Inflammatory macrophage treated with lipopolysaccharide for 1 hour (primary cell): ENCODE results near the gene USP9X.
A peak's percentile ranks its signal among the peaks of the same experiment; 100 is the strongest.
"Not testable (repeated sequence)": the region's sequence is repeated elsewhere in the genome, so short reads cannot be mapped to it uniquely, and the experiment has no call there.

Experiments
- DNase-seq, 2 donors: peaks; one replicate each; pipeline ENCODE4 v3.0.0-alpha.2; 2020 to 2022

Gene USP9X

GRCh38 chrX:41224605-41225004 lies 139.4 kb downstream of the USP9X start:
- no peak for DNase-seq

GRCh38 chrX:41233988-41234387 lies 148.7 kb downstream of the USP9X start:
- DNase-seq: peak; percentile 26 to 40

DNA sequence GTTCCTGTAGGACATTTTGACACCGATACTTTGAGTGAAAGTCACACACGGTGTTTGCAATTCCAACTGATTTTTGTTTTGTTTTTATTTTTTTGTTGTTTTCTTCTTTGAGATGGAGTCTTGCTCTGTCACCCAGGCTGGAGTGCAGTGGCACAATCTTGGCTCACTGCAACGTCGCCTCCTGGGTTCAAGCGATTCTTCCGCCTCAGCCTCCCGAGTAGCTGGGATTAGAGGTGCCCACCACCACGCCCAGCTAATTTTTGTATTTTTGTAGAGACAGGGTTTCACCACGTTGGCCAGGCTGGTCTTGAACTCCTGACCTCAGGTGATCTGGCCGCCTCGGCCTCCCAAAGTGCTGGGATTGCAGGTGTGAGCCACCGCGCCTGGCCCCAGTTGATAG lies 149.2 kb downstream of the USP9X start:
- not testable (repeated sequence) for DNase-seq

GRCh38 chrX:41234962-41235361 lies 149.7 kb downstream of the USP9X start:
- DNase-seq: no peak

- peak; percentile 16 to 58 for DNase-seq
Observed at GRCh38 chrX:41236629-41237028, 151.4 kb downstream of the USP9X start.

DNA sequence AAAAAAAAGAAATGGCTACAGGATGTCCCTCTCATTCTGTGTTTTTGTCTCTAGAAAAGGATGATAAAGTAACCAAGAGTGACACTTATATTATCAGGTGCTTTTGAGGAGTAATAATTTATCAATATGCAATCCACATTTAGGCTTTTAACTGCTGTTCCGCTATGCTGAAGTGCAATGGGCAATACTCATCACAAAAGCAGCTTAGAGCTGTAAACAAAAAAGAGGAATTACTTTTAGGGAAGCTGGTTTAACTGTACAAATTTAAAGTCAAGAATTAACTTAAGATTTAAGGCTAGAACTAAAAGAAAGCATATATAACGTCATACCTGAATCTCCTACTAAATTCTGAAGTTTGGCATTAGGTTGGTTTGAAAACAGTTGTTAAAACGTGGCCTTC lies 155.3 kb downstream of the USP9X start:
- peak; percentile 46 to 49 for DNase-seq

GRCh38 chrX:41241962-41242361 lies 156.7 kb downstream of the USP9X start:
- DNase-seq: no peak

DNA sequence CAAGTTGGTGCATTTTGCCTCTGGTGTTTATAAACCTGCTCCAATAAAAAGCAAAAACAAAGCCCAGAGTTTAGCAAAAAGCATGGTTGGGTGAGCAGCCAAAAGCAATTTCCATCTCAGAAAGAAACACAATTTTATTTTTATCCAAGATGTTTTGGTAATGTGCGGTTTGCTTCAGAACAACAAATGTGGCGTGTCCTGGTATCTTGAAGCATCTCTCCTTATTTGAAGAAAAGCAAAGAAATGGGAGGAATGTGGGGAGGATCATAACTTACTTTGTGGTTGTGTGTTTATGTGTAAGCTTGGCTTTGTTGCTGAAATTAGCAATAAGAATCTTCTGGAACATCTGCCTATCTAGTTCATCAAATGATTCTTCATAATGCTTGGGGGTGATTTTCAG lies 160.4 kb downstream of the USP9X start:
- no peak for DNase-seq

- no peak for DNase-seq
Observed at GRCh38 chrX:41250867-41251266, 165.6 kb downstream of the USP9X start.

DNA sequence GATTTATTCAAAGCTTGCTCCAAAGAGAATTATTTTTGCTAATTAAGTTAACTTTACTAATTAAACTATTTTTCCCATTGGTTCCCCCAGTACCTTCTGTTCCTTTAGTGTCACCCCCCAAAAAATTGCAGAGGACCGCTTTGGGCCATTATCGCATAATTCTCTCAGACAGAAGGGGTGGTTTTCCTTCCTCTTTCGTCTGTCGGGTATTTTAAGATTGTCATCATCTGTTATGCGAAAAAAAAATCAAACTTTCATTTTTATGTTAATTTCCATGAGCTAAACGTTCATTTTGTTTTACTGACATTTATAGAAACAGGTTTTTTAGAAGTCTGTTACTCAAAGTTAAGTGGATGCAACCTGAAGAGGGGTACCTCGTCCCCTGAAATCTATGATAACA lies 172.6 kb downstream of the USP9X start:
- DNase-seq: no peak

GRCh38 chrX:41258226-41258625 lies 173.0 kb downstream of the USP9X start:
- DNase-seq: no peak

DNA sequence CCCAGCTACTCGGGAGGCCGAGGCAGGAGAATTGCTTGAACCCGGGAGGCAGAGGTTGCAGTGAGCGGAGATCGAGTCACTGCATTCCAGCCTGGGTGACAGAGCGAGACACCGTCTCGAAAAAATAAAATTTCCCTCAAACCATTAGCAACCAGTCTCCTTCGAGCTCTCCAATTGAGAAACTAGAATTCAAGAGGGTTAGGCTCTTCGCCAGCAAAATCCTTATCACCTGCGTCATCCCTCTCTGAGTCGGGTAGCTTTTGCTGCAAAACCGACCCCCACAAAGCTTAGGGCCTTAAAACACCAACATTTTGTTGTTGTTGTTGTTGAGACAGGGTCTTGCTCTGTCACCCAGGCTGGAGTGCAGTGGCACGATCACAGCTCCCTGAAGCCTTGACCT lies 173.6 kb downstream of the USP9X start:
- no peak for DNase-seq

DNA sequence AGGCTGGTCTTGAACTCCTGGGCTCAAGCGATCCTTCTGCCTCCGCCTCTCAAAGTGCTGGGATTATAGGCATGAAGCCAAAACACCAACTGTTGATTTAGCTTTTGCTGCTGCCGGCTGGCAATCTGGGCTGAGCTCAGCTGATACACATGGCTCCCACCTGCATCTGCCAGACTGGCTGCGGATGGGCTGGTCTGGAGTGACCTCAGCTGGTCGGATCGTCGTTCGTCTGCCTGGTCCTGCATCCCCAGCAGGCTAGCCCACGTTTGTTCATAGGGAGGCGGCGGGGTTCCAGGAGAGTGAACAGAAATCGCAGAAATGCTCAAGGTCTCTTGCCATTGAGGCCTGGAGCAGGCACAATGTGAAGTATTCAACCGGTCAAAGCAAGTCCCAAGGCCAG lies 174.3 kb downstream of the USP9X start:
- no peak for DNase-seq

- DNase-seq: peak; percentile 65 to 81
Observed at GRCh38 chrX:41265615-41266014, 180.4 kb downstream of the USP9X start.

DNA sequence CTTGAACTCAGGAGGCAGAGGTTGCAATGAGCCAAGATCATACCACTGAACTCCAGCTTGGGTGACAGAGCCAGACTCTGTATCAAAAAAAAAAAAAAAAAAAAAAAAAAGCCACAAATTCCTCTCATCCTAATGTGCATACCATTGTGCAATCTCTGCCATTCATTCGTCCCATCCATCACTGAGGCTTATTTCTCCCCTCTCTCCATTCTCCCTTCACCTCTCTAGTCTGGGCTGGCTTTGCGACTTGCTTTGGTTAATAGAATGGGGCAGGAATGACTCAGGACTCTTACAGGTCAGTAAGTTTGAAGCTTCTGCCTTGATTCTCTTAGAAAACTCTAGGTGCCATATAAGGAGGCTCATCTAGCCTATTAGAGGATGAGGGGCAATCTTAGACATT lies 188.4 kb downstream of the USP9X start:
- DNase-seq: no peak

- no peak for DNase-seq
Observed at GRCh38 chrX:41275661-41276609, 190.7 kb downstream of the USP9X start.

GRCh38 chrX:41276661-41277506 lies 191.6 kb downstream of the USP9X start:
- DNase-seq: no peak

DNA sequence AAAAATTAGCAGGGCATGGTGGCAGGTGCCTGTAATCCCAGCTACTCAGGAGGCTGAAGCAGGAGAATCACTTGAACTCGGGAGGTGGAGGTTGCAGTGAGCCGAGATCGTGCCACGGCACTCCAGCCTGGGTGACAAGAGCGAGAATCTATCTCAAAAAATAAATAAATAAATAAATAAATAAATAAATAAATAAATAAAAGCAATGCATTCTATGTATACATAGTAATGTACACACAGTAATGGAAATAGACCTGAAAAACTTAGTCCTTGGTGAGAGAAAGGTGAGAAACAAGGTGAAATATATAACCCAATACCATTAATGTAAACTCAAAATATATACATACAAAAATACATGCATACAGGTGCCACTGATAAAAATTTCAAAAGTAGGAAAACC lies 197.1 kb downstream of the USP9X start:
- not testable (repeated sequence) for DNase-seq

- DNase-seq: not testable (repeated sequence)
Observed at GRCh38 chrX:41285928-41286327, 200.7 kb downstream of the USP9X start.
